Measurements from ENCODE around the gene EEF2.
"Not testable (repeated sequence)": the region's sequence is repeated elsewhere in the genome, so short reads cannot be mapped to it uniquely, and the experiment has no call there.

Gene EEF2

GRCh38 chr19:3955688-3956087 is 29.6 kb downstream of the EEF2 start:
- in situ Hi-C loops (cut with HindIII; ENCODE audit: low pct_ligation_motif_present, low pct_unique_long_range_greater_than_20kb, low sequenced_read_pairs), result no loop called here
- DNase-seq, result no peak

- in situ Hi-C loops (cut with HindIII; ENCODE audit: low pct_ligation_motif_present, low pct_unique_long_range_greater_than_20kb, low sequenced_read_pairs); DNase-seq: not testable (repeated sequence)
Observed at GRCh38 chr19:3955276-3955675, 30.0 kb downstream of the EEF2 start.

- no peak for DNase-seq
- in situ Hi-C loops (cut with HindIII; ENCODE audit: low pct_ligation_motif_present, low pct_unique_long_range_greater_than_20kb, low sequenced_read_pairs), result no loop called here
Observed at GRCh38 chr19:3954107-3954506, 31.2 kb downstream of the EEF2 start.

- DNase-seq; in situ Hi-C loops (cut with HindIII; ENCODE audit: low pct_ligation_motif_present, low pct_unique_long_range_greater_than_20kb, low sequenced_read_pairs): not testable (repeated sequence)
Observed at GRCh38 chr19:3952755-3953276, 32.4 kb downstream of the EEF2 start.

GRCh38 chr19:3950871-3951861 is 34.1 kb downstream of the EEF2 start:
- in situ Hi-C loops (cut with HindIII; ENCODE audit: low pct_ligation_motif_present, low pct_unique_long_range_greater_than_20kb, low sequenced_read_pairs), result no loop called here
- DNase-seq, result no peak

- in situ Hi-C loops (cut with HindIII; ENCODE audit: low pct_ligation_motif_present, low pct_unique_long_range_greater_than_20kb, low sequenced_read_pairs), result no loop called here
- no peak for DNase-seq
Observed at GRCh38 chr19:3949997-3950859, 35.0 kb downstream of the EEF2 start.

- no peak for DNase-seq
- in situ Hi-C loops (cut with HindIII; ENCODE audit: low pct_ligation_motif_present, low pct_unique_long_range_greater_than_20kb, low sequenced_read_pairs), result no loop called here
Observed at GRCh38 chr19:3949294-3949693, 36.0 kb downstream of the EEF2 start.

- DNase-seq; in situ Hi-C loops (cut with HindIII; ENCODE audit: low pct_ligation_motif_present, low pct_unique_long_range_greater_than_20kb, low sequenced_read_pairs): not testable (repeated sequence)
Observed at GRCh38 chr19:3947316-3947933, 37.8 kb downstream of the EEF2 start.

- in situ Hi-C loops (cut with HindIII; ENCODE audit: low pct_ligation_motif_present, low pct_unique_long_range_greater_than_20kb, low sequenced_read_pairs), result no loop called here
- DNase-seq, result no peak
Observed at GRCh38 chr19:3945838-3946237, 39.4 kb downstream of the EEF2 start.

- no peak for DNase-seq
- in situ Hi-C loops (cut with HindIII; ENCODE audit: low pct_ligation_motif_present, low pct_unique_long_range_greater_than_20kb, low sequenced_read_pairs), result no loop called here
Observed at GRCh38 chr19:3944018-3944721, 41.1 kb downstream of the EEF2 start.

GRCh38 chr19:3942790-3943409 is 42.4 kb downstream of the EEF2 start:
- in situ Hi-C loops (cut with HindIII; ENCODE audit: low pct_ligation_motif_present, low pct_unique_long_range_greater_than_20kb, low sequenced_read_pairs), result no loop called here
- DNase-seq, result no peak

GRCh38 chr19:3938300-3938950 is 46.8 kb downstream of the EEF2 start:
- in situ Hi-C loops (cut with HindIII; ENCODE audit: low pct_ligation_motif_present, low pct_unique_long_range_greater_than_20kb, low sequenced_read_pairs); DNase-seq: not testable (repeated sequence)

GRCh38 chr19:3936506-3937442 is 48.5 kb downstream of the EEF2 start:
- no peak for DNase-seq
- in situ Hi-C loops (cut with HindIII; ENCODE audit: low pct_ligation_motif_present, low pct_unique_long_range_greater_than_20kb, low sequenced_read_pairs), result no loop called here

GRCh38 chr19:3932931-3933810 is 52.1 kb downstream of the EEF2 start, which contains the start of gene NMRK2:
TSS of gene NMRK2 (plus strand) at chr19:3933069. CDS start at chr19:3933672, 603 bp downstream.
- in situ Hi-C loops (cut with HindIII; ENCODE audit: low pct_ligation_motif_present, low pct_unique_long_range_greater_than_20kb, low sequenced_read_pairs), result no loop called here
- no peak for DNase-seq

- no peak for DNase-seq
- in situ Hi-C loops (cut with HindIII; ENCODE audit: low pct_ligation_motif_present, low pct_unique_long_range_greater_than_20kb, low sequenced_read_pairs), result no loop called here
Observed at GRCh38 chr19:3931041-3931440, 54.2 kb downstream of the EEF2 start.

All from ACHN (cell line).